ENCODE results near the gene SEMA3F. TPM values are rescaled to one million over a fixed set of nuclear protein-coding genes. Genes with fewer than 3 reads are reported as not detected.

The SEMA3F gene
- total RNA-seq, 2 donors from 2014 or later: 44.8 to 63.2 TPM

- H3K4me3 ChIP-seq (ENCODE audit: low read length): no peak overlapping the region
- no peak overlapping the region for H3K4me3 Mint-ChIP-seq
- 86 to 92% methylated on average over 1 to 2 of the region's 2 CpGs for WGBS, 2 experiments (ENCODE audit: insufficient coverage in 1 of 2, insufficient read length in 1 of 2)
- no peak overlapping the region for H3K27ac ChIP-seq (ENCODE audit: low read depth, low read length)
- H3K4me1 ChIP-seq (ENCODE audit: control insufficient read depth, insufficient read depth, low read length): no peaks in the 10 kb centered on the region
- H3K9ac ChIP-seq (ENCODE audit: extremely low read depth, low read length, poor library complexity, severe bottlenecking): no peak overlapping the region
- peaks cover 4% of the 10 kb centered on the region for H3K27me3 ChIP-seq (ENCODE audit: control insufficient read depth, insufficient read depth, low read length, poor library complexity, severe bottlenecking)
- TF ChIP-seq CTCF (conservative IDR thresholded peaks at IDR 0.05): no peak
- no peaks in the 10 kb centered on the region for H3K4me1 Mint-ChIP-seq
- no peak overlapping the region for H3K27ac Mint-ChIP-seq
- H3K9me3 ChIP-seq (ENCODE audit: control insufficient read depth, low read length): no peaks in the 10 kb centered on the region
- no peaks in the 10 kb centered on the region for H3K36me3 ChIP-seq (ENCODE audit: control insufficient read depth, insufficient read depth, low read length)
- no peak for DNase-seq
- no peaks in the 10 kb centered on the region for H3K9me3 Mint-ChIP-seq
- no peaks in the 10 kb centered on the region for H3K36me3 Mint-ChIP-seq (ENCODE audit: low read depth)
- H3K27me3 Mint-ChIP-seq (ENCODE audit: insufficient read depth): peaks cover 13% of the 10 kb centered on the region
Observed at GRCh38 chr3:50211930-50212329, 56.8 kb downstream of the SEMA3F start.

DNA sequence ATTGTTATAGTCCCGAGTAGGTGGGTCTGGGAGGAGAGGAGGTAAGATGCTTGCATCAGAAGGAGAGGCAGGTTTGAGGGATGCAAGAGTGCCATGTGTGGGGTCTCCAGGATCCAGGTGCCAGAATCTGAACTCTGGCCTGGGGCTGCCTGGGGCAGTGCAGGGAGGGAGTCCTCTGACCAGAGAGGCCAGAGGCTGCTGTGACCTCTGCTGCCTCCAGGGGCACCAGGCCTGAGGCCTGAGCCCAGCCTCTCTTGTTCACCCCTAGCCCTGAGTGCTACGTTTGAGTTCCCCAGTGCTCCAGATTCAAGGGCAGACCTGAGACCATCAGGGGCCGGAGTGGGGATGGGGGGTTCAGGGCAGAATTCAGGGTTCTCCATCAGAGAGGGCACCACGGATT, 57.4 kb downstream of the SEMA3F start:
- no peaks in the 10 kb centered on the region for H3K9me3 Mint-ChIP-seq
- WGBS, 2 experiments (ENCODE audit: insufficient coverage in 1 of 2, insufficient read length in 1 of 2): 78 to 81% methylated on average over 3 to 4 of the region's 4 CpGs
- DNase-seq: peak; percentile 79
- no peak overlapping the region for H3K4me3 ChIP-seq (ENCODE audit: low read length)
- peaks cover 7% of the 10 kb centered on the region for H3K27me3 Mint-ChIP-seq (ENCODE audit: insufficient read depth)
- H3K36me3 ChIP-seq (ENCODE audit: control insufficient read depth, insufficient read depth, low read length): no peaks in the 10 kb centered on the region
- no peaks in the 10 kb centered on the region for H3K4me1 Mint-ChIP-seq
- H3K27ac Mint-ChIP-seq: no peak overlapping the region
- no peaks in the 10 kb centered on the region for H3K9me3 ChIP-seq (ENCODE audit: control insufficient read depth, low read length)
- H3K4me3 Mint-ChIP-seq: no peak overlapping the region
- no peaks in the 10 kb centered on the region for H3K36me3 Mint-ChIP-seq (ENCODE audit: low read depth)
- no peaks in the 10 kb centered on the region for H3K27me3 ChIP-seq (ENCODE audit: control insufficient read depth, insufficient read depth, low read length, poor library complexity, severe bottlenecking)
- no peak overlapping the region for H3K9ac ChIP-seq (ENCODE audit: extremely low read depth, low read length, poor library complexity, severe bottlenecking)
- H3K4me1 ChIP-seq (ENCODE audit: control insufficient read depth, insufficient read depth, low read length): no peaks in the 10 kb centered on the region
- H3K27ac ChIP-seq (ENCODE audit: low read depth, low read length): no peak overlapping the region
- peak; percentile 68 for TF ChIP-seq CTCF (conservative IDR thresholded peaks at IDR 0.05)

DNA sequence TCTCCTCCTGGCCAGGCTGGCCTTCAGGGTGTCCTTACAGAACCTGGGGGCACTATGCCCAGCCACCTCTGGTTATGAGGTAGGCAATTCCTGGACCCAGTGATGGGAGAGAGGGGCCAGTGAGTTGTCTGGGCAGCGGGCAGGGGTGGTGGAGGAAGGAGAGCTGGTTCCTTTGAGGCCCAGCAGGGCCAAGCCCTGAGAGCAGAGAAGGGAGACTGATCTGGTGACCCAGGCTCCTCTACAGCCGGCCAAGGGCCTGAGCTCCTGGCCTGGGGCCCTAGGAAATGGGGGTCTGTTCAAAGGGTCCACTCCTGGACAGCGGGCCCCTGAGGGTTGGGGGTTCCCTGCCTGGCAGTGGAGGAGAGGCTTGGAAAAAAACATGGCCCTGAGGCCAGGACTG, 57.8 kb downstream of the SEMA3F start:
- Histone ChIP-seq H3K27ac (ENCODE audit: low read depth, low read length) (no peak overlapping the region), H3K9me3 (ENCODE audit: control insufficient read depth, low read length) (no peaks in the 10 kb centered on the region), H3K4me3 (ENCODE audit: low read length) (no peak overlapping the region), H3K9ac (ENCODE audit: extremely low read depth, low read length, poor library complexity, severe bottlenecking) (no peak overlapping the region), H3K4me1 (ENCODE audit: control insufficient read depth, insufficient read depth, low read length) (no peaks in the 10 kb centered on the region), H3K27me3 (ENCODE audit: control insufficient read depth, insufficient read depth, low read length, poor library complexity, severe bottlenecking) (no peaks in the 10 kb centered on the region), H3K36me3 (ENCODE audit: control insufficient read depth, insufficient read depth, low read length) (no peaks in the 10 kb centered on the region)
- no peak for DNase-seq
- TF ChIP-seq CTCF (conservative IDR thresholded peaks at IDR 0.05): no peak
- no peak overlapping the region for H3K27ac Mint-ChIP-seq
- H3K36me3 Mint-ChIP-seq (ENCODE audit: low read depth): no peaks in the 10 kb centered on the region
- H3K27me3 Mint-ChIP-seq (ENCODE audit: insufficient read depth): peaks cover 4% of the 10 kb centered on the region
- no peaks in the 10 kb centered on the region for H3K4me1 Mint-ChIP-seq
- H3K9me3 Mint-ChIP-seq: no peaks in the 10 kb centered on the region
- 87% methylated on average over 3 of the region's 3 CpGs; no CpG with 5 or more reads in 1 of the 2 experiments for WGBS, 2 experiments (ENCODE audit: insufficient coverage in 1 of 2, insufficient read length in 1 of 2)
- H3K4me3 Mint-ChIP-seq: no peak overlapping the region
